ENCODE measurements around the gene B4GALNT1.
"Not testable (repeated sequence)": the region's sequence is repeated elsewhere in the genome, so short reads cannot be mapped to it uniquely, and the experiment has no call there.

The B4GALNT1 gene

GRCh38 chr12:57606821-57607220, 26.2 kb downstream of the B4GALNT1 start:
- DNase-seq, result no peak

- DNase-seq, result no peak
These were observed 26.6 kb downstream of the B4GALNT1 start for GRCh38 chr12:57606399-57606798.

GRCh38 chr12:57605811-57606311, 27.1 kb downstream of the B4GALNT1 start:
- no peak for DNase-seq

GRCh38 chr12:57604992-57605810, 27.8 kb downstream of the B4GALNT1 start:
- no peak for DNase-seq

GRCh38 chr12:57604454-57604991, 28.5 kb downstream of the B4GALNT1 start, which contains the start of gene DTX3:
DTX3 (plus strand) TSS chr12:57604824; CDS start chr12:57606518, 1,694 bp downstream.
- peak; percentile 15 for DNase-seq

GRCh38 chr12:57603815-57604453, 29.1 kb downstream of the B4GALNT1 start:
- no peak for DNase-seq

GRCh38 chr12:57603324-57603723, 29.7 kb downstream of the B4GALNT1 start:
- no peak for DNase-seq

- DNase-seq, result no peak
These were observed 30.5 kb downstream of the B4GALNT1 start for GRCh38 chr12:57602544-57602943.

GRCh38 chr12:57600395-57600794, 32.6 kb downstream of the B4GALNT1 start:
- no peak for DNase-seq

- no peak for DNase-seq
These were observed 39.8 kb downstream of the B4GALNT1 start for GRCh38 chr12:57593187-57593586.

- DNase-seq, result no peak
These were observed 40.3 kb downstream of the B4GALNT1 start for GRCh38 chr12:57592551-57593165.

- no peak for DNase-seq
These were observed 41.1 kb downstream of the B4GALNT1 start for GRCh38 chr12:57591782-57592325.

GRCh38 chr12:57590864-57591781, 41.9 kb downstream of the B4GALNT1 start, which contains the start of gene PIP4K2C:
PIP4K2C (plus strand) TSS chr12:57591192; CDS start chr12:57591290, 98 bp downstream.
- peak; percentile 60 for DNase-seq

- peak; percentile 43 for DNase-seq
These were observed 42.5 kb downstream of the B4GALNT1 start for GRCh38 chr12:57590479-57590863.

- not testable (repeated sequence) for DNase-seq
These were observed 43.9 kb downstream of the B4GALNT1 start for GRCh38 chr12:57588951-57589610.

GRCh38 chr12:57586832-57587429, 46.1 kb downstream of the B4GALNT1 start:
- no peak for DNase-seq

GRCh38 chr12:57586128-57586527, 46.9 kb downstream of the B4GALNT1 start:
- DNase-seq, result no peak

GRCh38 chr12:57585156-57585555, 47.8 kb downstream of the B4GALNT1 start:
- no peak for DNase-seq

- no peak for DNase-seq
These were observed 48.3 kb downstream of the B4GALNT1 start for GRCh38 chr12:57584690-57585089.

GRCh38 chr12:57584050-57584449, 49.0 kb downstream of the B4GALNT1 start:
- DNase-seq, result no peak

Measured in NCI-H526 treated with DMSO at 0.1 percent for 48 hours (cell line).